ENCODE data around the gene ZNF672. TPM values are rescaled to one million over a fixed set of nuclear protein-coding genes. Genes with fewer than 3 reads are reported as not detected.

ZNF672 gene
- 10.2 and 11.8 TPM in 2 replicates for total RNA-seq

DNA sequence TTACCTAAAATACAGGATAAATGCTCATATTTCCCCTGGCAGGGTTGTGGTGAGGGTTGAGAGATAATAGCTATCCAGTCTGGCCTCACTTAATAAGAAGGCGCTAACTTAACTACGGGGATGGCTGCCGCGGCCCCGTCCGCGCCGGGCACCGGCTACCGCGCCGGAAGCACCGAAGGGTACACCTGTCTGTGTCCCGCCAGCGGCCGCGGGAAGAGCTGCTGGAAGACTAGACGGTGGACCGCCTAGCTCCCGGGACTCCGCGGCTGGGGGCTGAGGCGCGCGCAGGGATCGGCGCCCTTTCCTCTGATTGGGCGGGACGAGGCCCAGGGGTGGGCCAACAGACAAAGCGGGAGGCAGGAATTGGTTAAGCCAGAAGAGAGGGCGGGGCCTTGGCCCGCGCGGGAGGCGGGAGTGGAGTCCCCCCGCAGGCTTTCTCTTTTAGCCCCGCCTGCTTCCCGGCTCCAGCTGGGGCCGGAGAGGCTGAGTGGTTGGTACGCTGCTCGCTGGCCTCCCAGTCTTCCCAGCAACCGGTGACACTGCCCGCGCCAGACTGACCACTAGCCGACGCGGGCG lies at the start of gene ZNF672:
ZNF672 (plus strand) TSS at position 444 of the 576 bp plus-strand sequence. CDS start 9,051 bp downstream, outside the sequence.

DNA sequence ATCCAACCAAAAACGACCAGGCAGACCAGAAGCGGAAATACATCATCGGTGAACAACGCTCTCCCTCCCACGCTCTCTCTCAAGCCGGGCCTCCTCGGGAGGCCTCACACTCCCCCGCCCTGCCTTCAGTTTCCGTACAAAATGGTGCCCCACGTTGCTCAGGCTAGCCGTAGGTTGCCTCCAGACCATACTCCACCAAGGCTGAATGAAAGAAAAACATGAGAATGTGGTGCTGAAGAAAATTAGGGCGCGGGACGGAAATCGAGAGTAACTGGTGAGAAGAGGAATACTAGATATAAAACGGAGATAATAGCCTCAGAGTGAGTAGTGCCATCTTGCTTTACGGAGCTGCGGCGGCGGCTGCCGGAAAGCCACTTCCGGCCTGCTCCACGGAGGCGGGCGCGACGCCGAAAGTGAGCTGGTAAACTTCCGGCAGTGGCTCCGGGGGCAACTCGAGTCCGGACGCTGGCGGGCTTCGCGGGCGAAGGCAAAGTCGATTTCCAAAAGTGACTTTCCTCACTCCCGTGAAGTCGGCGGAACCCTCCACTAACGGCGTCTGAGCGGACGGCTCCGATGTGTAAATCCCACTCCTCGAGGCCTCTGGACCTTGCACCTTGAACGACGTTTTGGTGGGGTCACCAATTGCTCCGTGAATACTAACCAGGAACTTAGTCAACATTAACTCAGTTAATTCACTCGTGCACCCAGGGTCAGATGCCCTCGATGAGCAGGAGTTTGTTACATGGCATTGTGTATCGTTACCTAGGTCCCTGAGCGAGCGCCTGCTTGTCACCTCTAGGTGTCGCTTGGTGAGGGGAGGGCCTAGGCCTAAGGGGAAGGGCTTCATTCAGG lies 11.9 kb upstream of the ZNF672 start, which contains the start of gene SH3BP5L:
SH3BP5L (minus strand) TSS at position 7 of the 852 bp plus-strand sequence. CDS start 980 bp downstream, outside the sequence.

DNA sequence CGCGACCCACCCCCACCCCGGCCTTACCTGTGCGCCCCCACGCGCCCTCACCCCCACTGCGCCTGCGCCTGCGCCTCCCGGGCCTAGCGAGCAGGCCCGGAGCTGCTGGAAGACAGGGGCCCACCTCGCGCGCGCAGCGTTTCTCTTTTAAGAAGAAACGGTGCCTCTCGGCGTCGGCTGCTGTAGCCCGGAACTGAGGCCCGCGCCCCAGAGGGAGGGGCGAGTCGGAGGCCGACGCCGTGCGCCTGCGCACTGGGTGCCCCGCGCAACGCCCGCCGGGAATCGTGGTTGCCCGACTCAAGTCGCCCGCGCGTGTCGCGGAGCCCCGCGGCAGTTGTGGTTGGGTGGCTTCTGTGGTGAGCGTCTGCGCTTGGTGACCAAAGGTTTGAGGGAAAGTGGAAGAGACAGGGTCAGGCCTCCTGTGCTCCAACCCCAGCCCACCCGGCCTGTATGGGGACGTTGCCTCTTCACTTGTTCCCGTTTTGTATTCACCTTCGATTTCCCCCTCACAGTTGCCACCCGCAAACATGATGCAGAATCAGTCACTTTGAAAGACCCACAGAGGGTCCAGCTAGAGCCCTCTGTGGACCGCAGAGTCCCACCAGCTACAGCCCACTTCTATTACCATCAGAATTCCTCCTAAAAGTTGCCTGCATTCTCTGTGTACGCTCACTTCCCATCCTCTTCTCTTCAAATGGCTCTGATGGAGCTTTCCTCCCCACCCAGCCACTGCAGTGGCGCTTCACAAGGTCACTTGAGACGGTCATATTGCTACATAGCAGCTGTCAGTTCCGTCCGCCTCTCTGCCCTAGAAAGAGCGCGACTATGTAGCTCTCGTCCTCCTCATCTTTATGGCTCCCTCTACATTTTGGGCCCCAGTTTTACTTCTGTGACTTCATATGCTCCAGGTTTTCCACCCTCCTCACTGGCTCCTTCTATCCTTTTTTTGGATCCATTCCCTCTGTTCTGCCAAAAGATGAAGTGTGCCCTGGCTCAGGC lies 21.2 kb downstream of the ZNF672 start, which contains the start of gene ZNF692:
ZNF692 (minus strand) TSS at position 195 of the 999 bp plus-strand sequence. CDS start 776 bp downstream, outside the sequence.

Other genes starting within 250 kb of the ZNF672 start
- not detected in 2 replicates for gene OR2T10, start 240.5 kb upstream of the ZNF672 start, total RNA-seq
- not detected in 2 replicates for gene OR2T11, start 203.1 kb upstream of the ZNF672 start, total RNA-seq
- gene OR2T35, start 192.9 kb upstream of the ZNF672 start, total RNA-seq, result not detected in 2 replicates
- gene OR2T27, start 182.7 kb upstream of the ZNF672 start, total RNA-seq, result not detected in 2 replicates
- not detected in 2 replicates for gene OR14I1, start 135.5 kb upstream of the ZNF672 start, total RNA-seq
- gene LYPD8, start 82.5 kb upstream of the ZNF672 start, total RNA-seq, result not detected in 2 replicates
- 16.9 and 17.0 TPM in 2 replicates for gene SH3BP5L, start 12.3 kb upstream of the ZNF672 start, total RNA-seq
- 13.6 and 17.7 TPM in 2 replicates for gene ZNF692, start 20.9 kb downstream of the ZNF672 start, total RNA-seq
- gene PGBD2, start 68.0 kb downstream of the ZNF672 start, total RNA-seq, result 4.4 and 6.4 TPM in 2 replicates

All from bronchial smooth muscle cell (primary cell).